OCI-LY7 (cell line): ENCODE measurements around the gene XRCC4.

Experiments
- CTCF ChIP-seq: fragments of 200-600 bp; sonication (generic); conservative IDR thresholded peaks from 2 replicates; pipeline ENCODE4 v1.5.1; 2014; ENCODE audit warnings: mild to moderate bottlenecking, antibody characterized with exemption, low read length, moderate library complexity, mixed read lengths
- EZH2phosphoT487 ChIP-seq: fragments of 200-600 bp; sonication (generic); IDR thresholded peaks from 2 replicates; pipeline ENCODE4 v1.6.1; 2018; ENCODE audit warnings: low read depth, borderline replicate concordance, mild to moderate bottlenecking, mixed run types, antibody characterized with exemption, low read length, moderate library complexity, mixed read lengths

GRCh38 chr5:83321483-83322055 is 244.2 kb downstream of the XRCC4 start:
- TF ChIP-seq CTCF (no peak), EZH2phosphoT487 (no peak)
